ENCODE data around the gene ST6GALNAC4.

ST6GALNAC4 gene

DNA sequence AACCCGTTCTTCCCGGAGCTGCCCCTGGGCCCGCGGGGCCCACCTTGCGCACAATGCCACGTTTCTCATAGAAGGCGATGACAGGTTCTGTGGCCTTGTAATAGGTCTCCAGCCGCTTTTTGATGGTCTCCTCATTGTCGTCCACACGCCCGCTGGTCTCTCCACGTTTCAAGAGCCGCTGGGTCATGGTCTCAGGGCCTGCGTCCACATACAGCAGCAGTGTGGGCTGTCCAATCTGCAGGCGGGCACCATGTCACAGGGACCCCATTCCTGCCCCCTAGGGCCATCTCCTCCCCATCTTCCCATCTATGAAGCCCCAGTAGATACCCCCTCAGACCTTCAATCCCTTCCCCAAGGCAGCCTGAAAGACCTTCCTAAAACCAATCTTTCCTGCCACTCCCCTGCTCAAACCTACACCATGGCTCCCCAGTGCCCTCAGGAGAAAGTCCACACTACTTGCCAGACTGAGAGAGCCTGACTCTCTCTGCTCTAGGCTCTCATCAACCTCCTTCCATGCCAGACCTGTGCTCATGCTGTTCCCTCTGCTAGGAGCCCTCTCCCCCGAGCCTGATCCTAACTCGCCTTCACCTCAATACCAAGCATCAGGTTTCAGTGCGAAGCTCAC, 48.5 kb downstream of the ST6GALNAC4 start:
- no peak for DNase-seq

DNA sequence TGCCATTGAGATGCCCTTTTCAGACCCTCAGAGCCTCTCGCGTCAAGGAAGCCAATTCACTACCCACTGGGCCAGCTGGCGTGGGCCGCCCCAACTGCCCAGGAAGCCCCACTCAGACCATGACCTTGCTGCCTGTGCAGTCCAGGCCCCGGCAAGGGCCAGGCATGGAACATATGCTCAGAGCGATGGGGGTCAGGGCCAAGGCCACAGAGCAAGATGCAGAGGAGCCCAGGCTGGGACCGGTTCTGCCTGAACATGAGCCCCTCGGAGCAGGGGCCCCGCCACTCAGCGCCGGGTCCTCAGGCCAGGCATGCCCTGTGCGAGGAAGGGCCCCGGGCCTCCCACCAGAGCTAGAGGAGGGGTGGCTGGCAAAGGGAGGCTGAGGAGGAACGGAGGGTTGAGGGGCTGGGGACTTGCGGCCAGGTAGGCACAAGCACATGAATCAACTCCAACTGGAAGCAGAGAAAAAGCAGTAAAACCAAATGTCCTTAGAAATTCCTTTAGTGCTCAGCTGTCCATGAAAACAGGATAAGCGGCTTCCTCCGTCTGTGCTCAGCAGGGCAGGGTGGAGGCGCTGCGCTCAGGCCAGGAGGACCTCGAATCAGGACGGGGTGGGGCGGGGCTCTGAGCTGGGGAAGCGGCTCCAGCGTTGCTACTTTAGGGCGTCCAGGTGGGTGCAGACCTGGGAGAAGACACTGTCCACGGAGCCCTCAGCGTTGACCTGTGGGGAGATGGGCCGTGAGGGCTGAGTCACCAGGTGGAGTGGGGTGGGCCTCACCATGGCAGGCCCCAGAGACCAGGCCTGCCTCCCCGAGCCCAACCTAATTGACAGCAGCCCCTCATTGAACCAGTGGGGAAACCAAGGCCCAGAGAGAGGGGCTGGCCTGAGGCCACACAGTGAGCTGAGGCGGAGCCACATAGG, 49.2 kb downstream of the ST6GALNAC4 start:
- no peak for DNase-seq

DNA sequence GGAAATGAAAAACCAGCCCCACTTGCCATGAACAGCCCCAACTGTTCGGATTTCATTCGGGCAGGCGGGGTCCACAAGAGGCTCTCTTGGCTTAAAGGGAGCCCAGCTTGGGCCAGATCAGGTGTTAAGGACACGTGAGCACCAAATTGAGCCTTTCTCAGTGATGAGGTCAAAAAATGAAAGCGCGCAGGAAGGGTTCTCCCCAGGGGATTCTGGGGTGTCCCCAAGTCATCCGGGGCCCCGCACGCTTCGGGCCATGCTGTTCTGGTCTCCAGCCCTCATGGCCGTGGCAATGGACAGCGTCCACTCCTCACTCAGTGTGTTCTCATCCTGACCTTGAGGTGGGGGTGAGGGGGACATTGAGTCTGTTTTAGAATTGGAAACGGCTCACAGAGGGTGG, 50.3 kb downstream of the ST6GALNAC4 start:
- no peak for DNase-seq

DNA sequence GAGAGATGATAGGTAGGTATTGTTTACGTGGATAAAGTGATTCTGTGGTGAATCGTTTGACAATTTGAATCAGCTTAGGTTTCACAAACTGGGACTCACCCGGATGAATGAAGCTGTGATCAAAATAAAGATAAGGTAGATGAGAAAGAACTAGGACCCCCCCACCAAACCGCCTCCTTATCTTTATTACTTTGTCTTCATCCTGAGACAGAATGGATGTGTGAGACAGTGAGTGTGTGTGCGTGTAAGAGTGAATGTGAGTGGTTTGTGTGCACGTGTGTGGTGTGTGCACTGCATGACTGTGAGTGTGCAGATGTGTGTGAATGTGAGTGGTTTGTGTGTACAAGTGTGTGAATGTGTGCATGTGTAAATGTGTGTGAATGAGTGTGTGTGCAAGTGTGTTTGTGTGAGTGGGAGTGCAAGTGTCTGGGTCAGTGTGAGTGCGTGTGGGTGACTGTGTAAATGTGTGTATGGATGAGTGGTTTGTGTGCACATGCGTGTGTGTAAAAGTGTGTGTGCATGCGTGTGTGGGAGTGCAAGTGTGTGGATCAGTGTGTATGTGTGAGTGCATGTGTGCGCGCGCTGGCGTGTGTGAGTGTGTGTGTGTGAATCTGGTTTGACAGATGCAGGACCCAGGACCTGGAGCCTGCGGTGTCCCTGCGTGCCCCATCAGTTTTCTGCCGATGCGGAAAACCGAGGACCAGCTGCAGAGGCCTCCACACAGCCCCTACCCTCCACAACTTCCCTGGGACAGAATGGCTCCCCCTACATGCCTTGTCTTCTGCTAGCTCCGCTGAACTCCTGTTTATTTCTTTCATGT, 51.0 kb downstream of the ST6GALNAC4 start:
- no peak for DNase-seq

DNA sequence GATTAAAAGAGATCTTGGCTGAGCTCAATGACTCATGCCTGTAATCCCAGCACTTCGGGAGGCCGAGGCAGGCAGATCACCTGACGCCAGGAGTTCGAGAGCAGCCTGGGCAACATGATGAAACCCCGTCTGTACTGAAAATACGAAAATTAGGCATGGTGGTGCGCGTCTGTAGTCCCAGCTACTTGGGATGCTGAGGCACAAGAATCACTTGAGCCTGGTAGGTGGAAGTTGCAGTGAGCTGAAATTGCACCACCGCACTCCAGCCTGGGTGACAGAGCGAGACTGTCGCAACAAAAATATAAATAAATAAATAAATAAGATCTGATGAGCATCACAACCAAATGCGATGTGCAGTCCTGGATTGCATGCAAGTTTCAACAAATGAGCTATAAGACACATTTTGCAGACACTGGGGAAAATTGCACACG, 53.6 kb downstream of the ST6GALNAC4 start:
- no peak for DNase-seq

DNA sequence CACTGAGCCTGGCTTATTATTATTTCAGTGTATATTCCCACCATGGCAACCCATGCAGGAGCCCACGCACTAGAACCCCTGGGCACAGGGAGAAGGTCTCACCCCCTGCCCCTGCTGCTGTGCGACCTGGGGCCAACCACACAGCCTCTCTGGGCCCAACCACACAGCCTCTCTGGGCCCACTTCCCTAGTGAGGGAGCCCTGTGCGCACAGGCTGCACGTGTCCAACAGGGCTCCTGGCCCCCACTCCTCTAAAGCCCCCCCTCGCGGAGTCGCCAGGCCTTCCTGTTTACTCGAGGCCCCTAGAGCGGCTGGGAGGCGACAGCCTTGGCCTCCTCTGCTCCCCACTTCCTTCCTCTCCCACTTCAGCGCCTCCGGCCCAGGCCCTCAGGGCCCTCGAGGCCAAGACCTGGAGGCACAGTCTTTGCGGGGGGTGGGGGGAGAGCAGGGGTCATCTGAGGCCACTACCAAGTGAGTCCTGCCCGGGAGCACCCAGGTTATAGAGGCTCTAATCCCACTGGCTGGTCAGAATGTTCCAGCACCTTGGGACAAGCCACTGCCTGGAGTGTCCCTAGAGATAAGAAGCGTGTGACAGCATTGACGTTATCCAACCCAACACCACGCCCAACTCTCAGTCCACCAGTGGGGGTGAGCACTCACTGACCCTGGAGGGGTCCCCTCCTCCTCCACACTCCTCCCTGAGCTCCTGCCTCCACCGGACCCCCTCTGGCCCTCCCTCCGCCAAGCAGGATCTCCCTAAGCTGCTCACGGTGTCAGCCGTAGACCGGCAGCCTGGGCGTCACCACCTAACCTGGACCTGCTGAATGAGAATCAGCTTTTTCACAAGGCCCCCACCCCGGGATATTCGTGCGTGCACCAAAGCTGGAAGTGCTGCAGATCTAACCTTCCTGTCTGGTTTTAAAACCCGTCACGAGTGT, 54.5 kb downstream of the ST6GALNAC4 start:
- no peak for DNase-seq

DNA sequence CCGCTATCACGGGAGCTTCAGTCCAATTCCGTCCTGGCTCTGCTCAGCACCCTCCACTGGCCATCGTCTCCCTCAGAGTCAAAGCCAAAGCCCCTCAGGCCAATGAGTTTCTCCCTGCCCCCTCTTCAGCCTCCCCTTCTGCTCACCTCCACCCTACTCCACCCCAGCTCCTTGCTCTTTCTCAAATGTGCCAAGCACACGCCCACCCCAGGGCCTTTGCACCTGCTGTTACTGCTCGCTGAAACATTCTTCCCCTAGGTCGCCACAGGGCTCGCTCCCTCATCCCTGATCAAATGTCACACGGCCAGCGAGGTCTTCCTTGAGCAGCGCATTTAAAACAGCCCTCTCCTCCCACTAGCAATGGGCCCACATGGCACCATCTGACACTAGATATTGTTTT, 56.1 kb downstream of the ST6GALNAC4 start:
- DNase-seq, result no peak

DNA sequence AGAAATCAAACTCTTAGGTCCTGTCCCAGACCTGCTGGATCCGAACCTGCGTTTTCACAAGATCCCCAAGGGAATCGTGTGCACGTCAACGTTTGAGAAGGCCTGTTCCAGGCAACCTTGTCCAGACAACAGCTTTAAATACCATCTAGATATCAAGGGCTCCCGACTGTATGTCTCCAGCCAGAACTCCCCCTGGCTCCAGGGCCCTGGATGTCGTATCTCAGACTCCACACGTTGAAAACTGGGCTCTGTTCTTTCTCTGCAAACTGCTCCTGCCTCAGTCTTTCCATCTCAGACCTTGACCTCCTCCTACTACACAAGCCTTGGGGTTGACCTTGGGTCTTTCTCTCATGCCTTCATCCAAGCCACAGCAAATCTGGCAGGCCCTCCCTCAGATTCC, 56.6 kb downstream of the ST6GALNAC4 start:
- no peak for DNase-seq

DNA sequence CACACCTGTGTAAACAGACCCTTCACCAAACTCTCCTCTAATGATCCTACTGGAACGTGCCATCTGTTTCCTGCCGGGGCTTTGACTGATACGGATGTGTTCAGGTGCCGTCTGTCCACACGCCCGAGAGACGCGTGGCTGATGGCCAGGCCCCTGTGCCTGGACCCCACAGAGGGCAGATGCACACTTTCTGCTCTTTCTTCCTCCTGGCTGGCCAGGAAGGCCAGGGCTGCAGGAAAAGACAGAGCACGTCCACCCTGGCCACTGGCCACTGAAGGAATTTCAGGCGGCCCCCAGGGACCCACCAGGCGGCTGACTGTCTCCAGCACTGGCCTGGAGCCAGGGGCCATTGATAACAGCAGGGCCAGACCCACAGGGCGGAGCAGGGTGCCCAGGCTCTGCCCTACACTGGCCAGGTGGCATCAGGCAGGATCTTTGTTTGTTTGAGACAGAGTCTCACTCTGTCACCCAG, 58.8 kb downstream of the ST6GALNAC4 start:
- no peak for DNase-seq
